GOT3 (cell line): Measurements from ENCODE around the gene SPTBN5.
A peak's percentile ranks its signal among the peaks of the same experiment; 100 is the strongest.

ENCODE experiments used
- DNase-seq: peaks from one replicate; lab custom pipeline; 2025; ENCODE audit warnings: mixed read lengths; lab: John Stamatoyannopoulos, UW

Gene SPTBN5

DNA sequence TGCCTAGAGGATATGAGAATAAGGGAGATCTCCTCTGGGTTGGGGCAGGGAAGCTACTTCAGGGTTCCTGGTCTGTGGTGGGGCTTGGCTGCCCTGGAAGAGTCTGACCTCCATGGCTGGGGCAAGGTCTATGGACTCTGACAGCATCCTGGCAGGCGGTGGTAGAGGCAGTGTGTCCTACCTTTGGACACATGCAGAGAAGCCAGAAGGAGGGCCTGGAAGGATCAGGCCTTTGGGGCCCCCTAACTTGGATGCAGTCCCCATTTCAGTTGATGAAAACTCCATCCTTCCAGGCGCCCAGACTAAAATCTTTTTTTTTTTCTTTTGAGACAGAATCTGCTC, 10.4 kb downstream of the SPTBN5 start:
- no peak for DNase-seq

DNA sequence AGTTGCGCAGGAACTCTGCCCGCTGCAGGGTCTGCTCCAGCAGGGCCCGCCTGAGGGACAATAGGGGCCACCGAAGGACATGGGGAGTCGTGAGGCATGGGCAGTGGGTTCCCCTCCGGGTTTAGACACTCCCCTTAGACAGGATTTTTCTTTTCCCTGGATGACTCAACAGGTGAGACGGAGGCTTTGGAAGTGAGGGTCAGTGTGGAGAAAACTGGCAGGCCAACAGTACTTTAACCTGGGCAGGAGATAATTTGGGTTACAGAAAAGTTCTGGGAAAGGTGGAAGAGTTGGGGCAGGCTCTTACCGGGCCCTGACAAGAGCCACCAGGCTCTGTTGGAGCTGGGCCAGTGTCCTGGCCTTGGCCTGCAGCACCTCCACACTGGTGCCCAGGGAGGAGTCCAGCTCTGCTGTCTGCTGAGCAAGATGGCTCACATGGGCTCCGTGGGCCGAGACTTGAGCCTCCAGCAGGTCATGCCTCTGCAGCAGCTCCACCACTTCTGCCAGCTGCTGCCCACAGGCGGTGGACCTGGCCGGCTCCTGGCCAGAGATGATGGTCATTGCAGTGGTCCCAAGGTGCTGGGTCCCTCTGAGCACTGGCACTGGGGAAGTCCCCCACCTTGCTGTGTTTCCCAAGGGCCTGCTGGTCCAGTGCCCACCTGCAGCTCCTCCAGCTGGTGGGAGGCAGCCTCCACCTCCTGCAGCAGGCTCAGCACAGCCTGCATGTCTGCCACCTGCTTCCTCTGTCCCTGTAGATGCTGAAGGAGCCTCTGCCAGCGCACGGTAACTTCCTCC, 11.0 kb downstream of the SPTBN5 start:
- DNase-seq, result no peak

DNA sequence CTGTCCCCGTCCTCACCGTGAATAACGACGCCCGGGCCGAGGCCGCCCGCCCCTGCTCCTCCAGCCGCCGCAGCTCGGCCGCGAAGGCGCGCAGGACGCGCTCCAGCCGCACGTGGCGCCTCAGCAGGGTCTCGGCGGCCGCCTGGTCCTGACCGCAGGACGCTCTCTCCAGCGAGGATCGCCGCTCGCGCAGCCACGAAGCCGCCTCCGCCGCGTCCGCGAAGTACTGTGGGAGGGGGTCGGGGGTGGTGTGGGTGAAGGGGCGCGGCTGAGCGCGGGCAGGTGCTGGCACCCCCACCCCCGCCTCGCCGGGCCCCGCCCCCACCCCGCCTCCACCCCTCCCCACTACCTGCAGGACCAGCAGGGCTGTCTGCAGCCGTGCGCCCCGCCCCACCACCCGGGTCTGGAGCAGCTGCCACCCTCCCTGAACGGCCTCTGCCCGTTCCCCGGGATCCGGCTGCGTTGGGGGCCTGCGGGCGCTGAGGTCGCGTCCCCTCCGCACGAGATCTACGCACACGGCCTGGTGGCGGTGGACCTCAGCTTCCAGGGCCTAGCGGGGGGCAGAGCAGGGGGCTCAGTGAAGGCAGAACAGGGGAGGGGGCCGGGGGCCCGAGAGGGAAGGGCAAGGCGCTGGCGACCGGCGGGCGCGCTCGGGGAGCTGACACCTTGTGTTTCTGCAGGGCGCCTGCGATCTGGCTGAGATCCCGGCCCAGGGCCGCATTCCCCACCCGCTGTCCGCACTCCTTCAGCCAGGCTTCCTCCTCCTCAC, 11.7 kb downstream of the SPTBN5 start:
- DNase-seq, result no peak

DNA sequence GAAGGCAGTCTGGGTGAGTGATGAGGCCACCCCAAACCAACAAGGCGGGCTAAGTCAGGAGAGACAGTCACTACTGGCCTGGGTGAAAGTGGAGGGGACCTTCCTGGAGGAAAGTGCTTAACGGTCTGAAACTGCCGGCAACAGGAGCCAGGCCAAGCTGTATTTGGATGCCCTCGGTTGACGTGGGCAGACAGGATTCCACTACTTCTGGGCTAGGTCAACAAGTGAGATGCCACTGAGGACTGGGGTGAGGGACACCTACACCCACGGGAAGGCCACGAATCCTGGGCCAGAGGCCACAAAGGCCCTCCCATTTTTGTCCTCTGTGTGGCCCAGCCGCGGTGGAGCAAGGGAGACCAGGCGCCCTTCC, 12.3 kb downstream of the SPTBN5 start:
- no peak for DNase-seq

DNA sequence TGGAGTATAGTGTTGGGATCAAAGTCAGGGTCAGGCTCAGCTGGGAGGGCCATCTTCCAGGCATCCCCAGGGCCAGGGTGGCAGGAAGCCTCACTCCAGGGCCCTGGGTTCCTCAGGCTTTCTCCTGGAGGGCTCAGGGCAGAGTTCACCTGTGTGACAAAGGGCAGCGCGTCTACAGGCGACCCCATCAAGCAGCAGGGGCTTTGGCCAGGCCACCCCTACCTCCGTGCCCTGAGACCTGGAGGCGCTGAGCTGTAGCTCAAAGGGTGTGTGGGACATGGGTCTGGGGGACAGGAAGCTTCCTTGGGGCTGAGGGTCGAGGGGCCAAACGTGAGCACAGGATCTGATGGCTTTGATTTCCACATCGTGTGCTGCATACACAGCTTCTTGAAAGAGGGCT, 12.8 kb downstream of the SPTBN5 start:
- no peak for DNase-seq

DNA sequence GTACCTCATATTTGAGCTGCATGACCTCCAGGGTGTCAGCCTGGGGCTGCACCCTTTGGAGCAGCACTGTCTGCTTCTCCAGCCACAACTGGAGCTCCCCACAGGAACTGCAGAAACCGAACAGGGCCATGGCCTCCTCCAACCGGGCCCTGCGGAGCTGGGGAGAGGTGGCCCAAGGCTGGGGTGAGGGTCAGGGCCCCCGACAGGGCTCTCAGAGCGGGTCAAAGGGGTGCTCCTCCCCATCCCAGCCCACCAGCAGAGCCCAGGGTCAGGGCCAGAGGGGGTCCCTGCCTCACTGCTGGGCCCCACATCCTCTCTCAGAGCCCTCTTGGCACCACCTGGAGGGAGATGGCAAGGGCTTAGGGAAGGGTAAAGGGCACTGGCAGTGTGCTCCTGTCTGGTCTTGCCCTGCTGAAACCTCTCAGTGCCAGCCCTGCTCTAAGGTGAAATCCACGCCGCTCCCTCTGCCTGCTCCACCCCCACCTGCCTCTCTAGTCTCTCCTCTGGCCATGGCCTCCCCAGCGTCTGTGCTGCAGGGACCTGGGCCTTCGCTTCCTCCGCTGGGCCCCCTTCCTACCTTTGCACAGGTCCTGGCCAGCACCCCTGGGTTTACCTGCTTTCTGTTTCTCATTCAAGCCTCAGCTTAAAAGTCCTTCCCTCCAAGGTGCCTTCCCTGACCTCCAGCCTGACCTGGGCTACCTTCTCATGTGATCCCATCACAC, 13.5 kb downstream of the SPTBN5 start:
- no peak for DNase-seq

DNA sequence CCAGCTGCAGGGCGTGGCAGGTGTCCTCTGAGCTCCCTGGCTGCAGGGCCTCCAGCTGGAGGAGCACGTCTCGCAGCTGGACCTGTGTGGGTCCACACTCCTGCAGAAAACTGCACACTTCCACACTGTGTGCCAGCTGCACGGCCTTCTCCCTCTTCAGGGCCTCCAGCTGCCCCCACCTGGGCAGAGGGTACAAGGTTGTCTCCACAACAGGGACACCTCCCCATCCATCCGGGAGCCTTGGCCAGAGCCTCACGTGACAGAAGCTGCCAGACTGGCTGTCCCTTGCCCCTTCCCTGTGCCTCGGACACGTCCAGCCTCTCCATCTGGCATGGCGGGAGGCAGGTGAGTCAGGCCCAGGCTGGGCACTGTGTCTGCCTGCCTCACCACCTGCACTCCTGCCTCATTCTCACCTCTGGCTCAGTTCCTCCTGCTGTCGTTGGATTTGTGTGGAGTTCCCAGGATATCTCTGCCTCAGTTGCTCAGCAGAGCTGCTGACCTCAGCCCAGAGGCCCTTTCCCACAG, 14.5 kb downstream of the SPTBN5 start:
- no peak for DNase-seq

DNA sequence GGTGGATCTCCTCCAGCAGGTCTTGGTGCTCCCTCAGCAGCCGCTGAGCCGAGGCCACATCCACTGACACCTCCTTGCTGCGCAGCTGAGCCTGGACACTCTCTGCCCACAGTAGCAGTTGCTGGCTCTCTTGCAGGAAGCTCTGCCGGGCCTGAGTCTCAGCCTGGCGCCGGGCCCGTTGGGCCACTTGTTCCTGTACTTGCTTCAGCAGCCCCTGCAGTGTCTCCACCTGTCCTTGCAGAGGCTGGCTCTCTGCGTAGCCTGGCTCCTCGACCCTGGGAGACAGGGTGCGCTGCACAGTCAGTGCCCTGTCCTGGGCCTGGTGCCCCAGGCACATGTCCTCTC, 15.5 kb downstream of the SPTBN5 start:
- no peak for DNase-seq

DNA sequence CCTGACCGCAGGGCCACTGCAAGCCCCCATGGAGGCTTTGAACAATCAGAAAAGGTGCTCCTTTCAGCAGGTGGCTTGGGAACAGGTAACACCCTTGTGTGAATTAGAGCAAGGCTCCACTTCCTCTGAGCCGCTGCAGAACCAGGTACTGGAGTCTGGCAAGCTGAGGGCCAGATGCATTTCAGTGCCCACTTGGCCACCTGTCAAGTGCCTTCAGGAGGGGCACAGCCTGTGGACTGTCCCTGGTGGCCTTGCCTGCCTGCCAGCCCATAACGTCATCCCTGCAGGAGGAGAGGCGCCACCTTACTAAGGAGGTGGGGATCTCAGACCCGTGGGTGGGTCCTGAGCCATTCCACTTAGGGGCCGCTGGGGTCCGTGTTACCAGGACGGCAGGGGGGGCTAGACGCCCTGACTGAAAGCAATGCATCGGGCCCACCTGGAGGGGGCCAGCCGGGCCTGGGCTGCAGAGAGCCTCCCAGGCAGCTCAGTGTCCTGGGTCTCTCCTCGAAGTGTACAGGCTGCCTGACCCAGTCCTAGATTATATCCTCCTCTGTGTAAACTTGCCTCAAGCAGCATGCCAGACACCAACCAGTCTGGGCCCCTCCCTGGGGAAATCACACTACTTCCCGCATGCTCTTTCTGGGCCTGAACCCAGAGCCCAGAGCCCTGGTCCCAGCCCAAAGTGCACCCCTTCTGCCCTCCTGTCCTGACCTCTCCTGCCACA, 16.1 kb downstream of the SPTBN5 start:
- DNase-seq, result no peak

DNA sequence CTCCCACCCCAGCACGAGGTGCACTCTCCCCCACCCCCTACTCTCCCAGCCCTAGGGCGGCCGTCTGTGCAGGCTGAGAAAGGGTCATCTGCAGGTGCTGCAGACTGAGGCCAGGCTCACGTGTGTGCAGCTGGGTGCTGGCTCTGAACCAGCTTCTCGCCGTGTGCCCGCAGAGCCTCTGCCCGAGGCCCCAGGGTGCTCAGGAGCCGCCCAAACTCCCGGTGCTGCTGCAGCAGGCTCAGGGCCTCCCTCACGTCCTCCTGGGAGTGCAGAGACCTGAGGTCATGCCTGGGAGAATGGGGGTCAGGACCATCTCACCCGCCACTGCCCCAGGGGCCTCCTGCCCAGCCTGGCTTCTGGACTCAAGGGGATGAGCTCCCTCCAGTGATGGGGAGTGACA, 17.2 kb downstream of the SPTBN5 start:
- DNase-seq, result no peak

DNA sequence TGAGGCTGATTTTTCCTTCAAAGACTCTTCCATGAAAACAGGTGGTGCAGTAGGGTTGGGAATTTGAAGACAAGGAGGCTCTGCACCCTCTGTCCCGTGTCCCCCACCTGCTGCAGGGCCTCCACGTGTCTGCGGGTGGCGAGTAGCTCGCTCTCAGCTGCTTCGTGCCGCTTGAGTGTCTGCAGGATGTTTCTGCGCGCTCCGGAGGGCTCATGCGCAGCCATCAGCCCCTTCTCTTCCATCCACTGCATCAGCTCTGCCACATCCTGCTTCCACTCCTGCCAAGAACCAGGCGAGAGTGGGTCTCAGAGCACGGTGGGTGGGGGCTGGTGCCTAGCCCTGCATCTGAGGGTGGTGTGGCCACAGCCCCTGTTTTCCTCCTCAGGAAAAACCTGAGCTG, 17.8 kb downstream of the SPTBN5 start:
- no peak for DNase-seq

DNA sequence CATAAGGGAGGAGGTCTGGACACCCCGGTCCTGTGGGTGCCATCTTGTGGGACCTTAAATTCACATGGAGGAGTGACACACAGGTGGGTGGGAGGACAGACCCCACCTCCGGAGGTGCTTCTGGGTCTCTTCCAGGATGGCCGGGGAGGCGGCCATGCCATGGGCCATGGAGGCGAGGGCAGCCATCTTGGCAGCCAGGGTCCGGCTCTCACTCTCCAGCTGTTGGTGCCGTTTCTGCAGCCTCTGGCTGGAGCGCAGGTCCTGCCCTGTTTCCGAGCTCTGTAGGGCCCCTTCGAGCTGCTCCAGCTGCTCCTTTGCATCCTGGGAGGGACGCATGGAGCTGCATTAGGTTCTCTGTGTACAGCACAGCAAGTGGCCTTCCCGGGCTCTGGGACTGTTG, 19.1 kb downstream of the SPTBN5 start:
- DNase-seq, result no peak

DNA sequence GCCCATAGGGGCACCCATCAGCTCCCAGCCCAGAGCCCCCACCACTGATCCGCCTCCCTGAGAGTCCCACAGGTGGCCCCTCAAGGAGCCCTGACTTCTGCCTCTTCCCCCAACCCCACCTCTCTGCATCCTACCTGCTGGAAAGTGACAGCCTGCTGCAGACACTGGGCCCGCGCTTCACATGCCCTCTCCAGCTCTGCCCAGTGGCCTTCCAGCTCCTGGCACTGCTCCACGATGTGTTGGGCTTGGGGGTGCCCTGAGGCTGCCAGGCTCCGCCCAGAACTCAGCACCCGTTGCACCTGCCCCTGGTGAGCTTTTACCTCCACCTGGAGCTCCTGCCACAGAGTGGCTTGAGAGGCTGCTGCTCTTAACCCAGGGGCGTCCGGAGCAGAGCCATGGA, 20.1 kb downstream of the SPTBN5 start:
- DNase-seq, result no peak

DNA sequence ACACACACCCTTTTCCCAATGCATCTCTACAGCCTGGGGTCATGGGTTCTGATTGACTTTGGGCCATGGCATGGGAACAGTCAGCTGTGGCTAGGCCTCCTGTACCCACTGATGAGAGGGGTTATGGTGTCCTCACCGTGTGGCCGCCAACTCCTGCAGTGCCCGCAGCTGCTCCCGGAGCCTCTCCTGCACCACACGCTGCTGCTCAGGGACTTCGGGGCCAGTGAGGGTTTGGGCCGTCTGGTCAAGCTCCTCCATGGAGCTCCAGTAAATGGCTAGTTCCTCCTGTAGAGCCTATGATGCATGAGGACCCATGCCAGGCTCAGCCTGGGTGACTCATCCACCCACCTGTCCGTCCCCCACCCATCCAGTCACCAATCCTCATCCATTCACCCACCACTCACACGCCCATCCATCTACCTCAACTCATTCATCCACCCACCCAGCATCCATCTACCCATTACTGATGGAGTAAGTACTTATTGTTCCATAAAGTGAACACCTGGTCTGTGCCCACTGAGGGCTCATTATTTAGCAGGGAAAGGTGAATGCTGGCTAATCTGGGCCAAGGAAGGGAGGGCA, 21.6 kb downstream of the SPTBN5 start:
- no peak for DNase-seq

DNA sequence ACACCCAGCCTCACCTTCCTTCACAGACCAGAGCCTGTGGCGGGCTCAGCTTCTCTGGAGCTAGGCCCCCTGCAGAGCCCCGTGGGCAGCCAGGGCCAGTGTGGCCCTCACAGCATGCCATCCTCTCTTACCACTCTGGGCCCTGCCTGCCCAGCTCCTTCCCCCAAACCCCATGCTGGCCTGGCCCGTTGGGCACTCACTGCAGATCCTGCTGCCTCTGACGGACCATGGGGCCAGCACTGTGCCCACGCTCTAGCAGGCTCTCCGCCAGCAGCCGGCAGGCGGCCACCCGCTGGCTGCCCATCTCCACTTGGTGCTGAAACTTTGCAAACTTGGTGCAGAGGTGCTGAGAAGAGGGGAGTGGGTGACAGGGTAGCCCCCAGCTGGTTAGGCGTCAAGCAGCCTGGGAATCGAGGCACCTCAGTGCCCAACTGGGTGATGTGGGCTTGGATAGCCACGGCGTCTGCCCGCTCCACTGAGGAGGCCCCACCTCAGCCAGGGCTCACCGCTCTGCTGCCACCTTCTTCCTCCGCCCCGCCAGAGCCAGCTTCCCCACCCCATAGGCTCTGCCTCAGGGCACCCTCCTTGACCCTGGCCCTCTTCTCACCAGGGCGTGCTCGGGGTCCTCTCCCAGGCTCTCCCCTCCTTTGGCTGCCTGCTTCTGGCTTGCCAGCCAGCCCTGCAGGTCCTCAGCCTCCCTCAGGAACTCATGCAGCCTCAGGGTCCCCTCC, 22.5 kb downstream of the SPTBN5 start:
- DNase-seq, result no peak

DNA sequence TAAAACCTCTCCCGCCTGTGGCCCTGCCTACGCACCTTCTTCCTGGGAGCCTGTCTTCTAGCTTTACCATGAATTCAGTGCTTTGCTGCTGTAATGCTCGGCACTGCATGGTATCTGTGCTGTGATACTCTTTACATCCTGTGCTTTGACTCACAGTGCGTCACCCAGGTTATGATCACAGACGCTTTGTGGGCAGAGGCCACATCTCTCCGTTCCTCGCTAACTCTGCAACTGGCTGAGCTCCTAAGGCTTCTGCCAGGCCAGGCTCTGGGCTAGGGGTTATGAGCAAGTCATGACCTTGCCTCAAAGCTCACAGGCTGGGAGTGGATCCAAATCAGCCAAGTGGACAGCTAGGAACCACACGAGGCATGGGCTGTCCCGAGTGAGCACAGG, 23.2 kb downstream of the SPTBN5 start:
- peak; percentile 37 for DNase-seq

DNA sequence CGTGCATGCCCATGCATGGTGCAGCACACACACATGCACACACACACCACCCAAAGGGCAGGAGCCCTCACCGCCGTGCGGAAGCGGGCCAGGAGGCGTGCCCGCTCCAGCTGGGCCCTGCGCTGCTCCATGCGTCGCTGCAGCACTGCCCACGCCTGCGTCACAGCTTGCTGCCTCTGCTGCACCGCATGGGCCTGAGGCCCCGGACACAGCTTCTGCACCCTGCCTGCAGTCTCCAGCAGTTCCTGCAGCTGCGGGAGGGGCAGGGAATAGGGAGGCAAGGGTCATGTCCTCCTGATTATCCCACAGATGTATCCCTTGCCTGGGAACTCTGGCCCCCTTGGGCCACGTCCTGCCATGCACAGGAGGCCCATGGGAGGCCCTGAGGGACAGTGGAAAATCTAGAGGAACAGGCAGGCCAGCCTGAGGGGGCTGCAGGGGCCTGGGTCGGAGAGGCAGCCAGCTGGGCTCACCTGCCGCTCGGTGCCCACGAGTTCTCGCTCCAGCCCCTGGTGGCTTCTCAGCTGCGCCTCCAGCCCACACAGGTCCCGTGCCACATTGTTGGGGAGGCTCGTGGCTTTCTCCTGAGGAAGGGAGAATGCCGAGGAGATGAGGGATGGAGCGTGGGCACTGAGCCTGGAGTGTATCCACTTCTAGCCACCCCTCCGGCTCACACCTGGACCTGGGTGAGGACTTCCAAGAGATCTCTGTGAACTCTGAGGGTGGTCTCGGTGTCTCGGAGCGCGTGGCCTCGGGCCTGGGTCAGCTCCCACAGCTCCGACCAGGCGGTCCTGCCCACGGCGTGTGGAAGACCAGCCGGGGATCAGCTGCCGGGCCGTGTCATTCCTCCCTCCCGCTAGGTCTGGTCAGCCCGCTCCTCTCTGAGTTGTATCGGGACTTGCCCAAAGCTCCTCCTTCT, 23.8 kb downstream of the SPTBN5 start:
- no peak for DNase-seq

DNA sequence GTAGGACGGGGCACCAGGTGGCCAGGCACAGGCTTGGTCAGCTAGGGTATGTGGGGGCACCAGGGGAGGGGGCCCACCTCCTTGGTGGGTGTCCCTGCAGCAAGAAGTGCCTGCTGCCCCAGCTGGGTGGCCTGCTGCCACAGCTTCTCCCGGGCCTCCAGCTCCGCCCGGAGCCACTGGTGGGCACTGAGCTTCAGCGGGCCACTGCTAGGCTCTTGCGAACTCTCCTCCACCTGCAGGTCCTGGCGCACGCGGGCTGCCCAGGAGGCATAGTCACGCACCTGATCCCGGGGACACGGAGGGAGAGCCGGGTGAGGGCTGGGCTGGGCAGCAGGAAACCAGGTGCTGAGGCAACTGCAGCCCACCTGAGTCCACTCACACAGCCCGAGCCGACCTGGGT, 25.5 kb downstream of the SPTBN5 start:
- DNase-seq, result no peak

DNA sequence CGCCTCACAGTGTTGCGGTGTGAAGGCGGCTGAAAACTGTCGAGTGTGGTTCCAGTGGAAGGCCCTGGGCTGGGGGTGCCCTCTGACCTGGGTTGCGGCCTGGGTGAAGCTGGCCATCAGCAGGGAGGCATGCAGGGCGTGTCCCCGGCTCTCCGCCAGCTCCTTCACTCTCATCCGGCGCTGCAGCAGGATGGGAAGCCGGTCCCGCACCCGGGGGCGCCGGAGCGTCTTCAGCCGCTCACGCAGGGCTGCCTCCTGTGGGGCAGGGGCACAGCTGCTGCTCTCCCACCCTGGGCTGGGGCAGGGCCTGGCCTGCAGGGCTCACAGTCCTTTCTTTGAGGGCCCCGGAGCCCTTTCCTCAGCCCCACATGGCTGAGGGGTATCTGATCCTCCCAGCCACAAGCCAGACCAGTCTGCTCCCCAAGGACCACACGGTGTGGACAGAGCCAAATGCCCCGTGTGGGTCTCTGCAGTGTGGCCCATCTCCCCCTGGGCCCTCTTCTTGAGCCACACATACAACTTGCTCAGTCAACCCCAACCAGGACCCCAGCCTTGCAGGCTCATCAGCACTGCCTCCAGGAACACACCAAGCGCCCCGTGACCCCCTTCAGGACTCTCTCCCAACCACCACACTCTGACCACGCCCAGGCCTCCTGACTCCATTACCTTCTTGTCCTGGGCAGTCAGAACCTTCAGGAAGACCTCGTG, 26.8 kb downstream of the SPTBN5 start:
- DNase-seq, result no peak
